A204.1 (cell line): Measurements from ENCODE around the gene MMP15.
"Not testable (repeated sequence)": the region's sequence is repeated elsewhere in the genome, so short reads cannot be mapped to it uniquely, and the experiment has no call there.

Experiments used
- FAIRE-seq: peaks from 2 replicates; lab custom pipeline; 2012; peaks lifted over from hg19 to GRCh38; lab: Jason Lieb, UNC

The MMP15 gene

DNA sequence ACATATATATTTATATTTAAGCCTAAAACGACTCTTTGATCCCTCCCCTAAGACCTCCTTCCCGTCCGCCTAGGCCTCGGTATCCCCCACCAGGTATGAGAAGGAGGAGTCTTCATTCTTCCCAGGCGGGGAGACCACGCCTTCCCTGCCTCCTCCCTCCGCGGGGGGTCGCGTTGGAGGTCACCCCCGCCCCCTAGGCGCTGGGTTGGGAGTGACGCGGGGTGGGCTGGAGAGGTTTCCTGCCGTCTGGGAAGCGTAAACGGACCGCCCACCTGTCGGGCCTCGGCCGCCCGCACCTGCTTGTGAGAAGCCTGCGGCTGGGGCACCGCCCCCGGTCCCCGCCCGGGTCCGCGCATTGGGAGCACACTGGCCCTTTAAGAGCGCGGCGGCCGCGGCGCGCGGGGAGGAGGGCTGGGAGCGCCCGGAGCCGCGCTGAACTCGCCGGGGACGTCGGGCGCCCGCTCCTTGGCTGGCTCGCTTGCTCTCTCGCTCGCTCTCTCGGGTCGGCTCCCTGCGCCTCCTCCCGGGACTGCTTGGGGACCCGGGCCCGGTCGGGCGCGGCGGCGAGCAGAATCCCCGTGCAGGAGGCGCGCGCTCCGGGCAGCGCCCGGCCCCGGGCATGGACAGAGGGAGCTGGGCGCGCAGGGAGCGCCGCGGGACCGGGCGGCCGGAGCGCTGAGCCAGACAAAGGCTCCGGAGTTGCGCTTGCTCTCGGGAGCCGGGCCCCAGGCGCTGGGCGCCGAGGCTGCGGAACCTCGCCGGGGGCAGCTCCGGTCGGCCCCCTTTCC, at the start of gene MMP15:
Gene MMP15 (plus strand): TSS at position 404 of the 788 bp plus-strand sequence. CDS start 597 bp downstream, outside the sequence.
- FAIRE-seq, result no peak

GRCh38 chr16:57976331-57976796, 49.2 kb upstream of the MMP15 start:
- FAIRE-seq, result no peak

- FAIRE-seq, result no peak
Measured at GRCh38 chr16:57977418-57978069, 48.0 kb upstream of the MMP15 start.

DNA sequence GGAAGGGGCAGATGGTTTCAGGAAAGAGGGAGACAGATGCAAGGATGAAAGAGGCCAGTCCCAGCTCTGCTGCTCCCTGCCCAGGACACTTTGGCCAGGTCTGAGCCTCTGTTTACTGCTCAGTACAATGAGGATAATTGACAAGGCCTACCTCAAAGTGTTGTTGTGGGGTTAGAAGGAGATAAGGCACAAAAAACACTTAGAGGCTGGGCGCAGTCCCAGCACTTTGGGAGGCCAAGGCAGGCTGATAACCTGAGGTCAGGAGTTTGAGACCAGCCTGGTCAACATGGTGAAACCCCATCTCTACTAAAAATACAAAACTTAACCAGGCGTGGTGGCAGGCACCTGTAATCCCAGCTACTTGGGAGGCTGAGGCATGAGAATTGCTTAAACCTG, 47.5 kb upstream of the MMP15 start:
- not testable (repeated sequence) for FAIRE-seq

- no peak for FAIRE-seq
Measured at GRCh38 chr16:57979006-57979585, 46.5 kb upstream of the MMP15 start.

GRCh38 chr16:57981636-57982035, 43.9 kb upstream of the MMP15 start:
- FAIRE-seq, result no peak

DNA sequence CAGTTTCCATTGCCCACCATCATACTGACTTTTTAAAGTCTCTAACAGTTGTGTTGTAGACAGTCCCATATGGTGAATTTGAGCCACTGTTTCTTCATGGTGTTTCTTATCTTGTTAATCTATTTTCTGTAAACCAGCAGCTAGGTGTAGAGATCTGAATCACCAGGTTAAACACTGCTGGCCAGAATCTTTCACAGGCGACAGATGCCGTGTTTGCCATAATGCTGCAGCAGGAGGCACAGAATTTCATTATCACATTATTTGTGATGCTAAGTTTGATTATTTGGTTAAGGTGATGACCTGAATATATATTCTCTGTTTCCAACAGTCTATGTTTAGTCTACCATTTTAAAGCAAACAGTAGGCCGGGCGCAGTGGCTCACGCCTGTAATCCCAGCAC, 43.2 kb upstream of the MMP15 start:
- no peak for FAIRE-seq

DNA sequence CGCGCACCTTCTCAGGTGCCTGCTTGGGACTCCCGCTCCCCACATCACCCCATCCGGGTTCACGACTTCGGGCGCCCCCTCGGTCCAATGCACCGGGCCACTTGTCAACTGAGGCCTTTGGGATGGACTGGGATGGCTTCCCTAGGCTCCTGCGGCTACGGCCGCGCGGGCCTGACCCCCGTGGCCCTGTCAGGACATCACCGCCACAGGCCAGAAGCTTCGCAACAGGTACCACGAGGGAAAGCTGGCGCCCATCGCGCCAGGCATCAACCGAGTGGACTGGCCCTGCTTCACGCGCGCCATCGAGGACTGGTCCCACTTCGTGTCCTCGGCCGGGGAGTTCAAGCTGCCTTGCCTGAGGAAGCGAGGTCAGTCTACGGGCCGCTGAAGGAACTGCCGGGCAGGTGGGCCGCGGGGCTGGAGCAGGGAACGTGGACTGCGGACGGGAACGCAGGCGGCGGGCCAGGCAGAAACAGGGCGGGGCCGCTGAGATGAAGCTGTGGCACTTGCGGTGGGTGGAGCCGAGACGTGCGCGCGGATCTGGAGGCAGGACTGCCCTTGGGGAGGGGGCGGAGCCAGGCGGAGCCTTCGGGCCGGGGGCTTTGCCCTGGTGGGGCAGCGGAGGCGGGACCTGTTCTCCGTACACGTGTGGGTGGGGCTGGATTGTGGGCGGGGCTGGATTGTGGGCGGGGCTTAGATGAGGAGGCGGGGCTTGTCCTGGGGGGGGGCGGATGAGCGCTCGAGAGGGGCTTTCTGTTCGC, 40.9 kb upstream of the MMP15 start:
- FAIRE-seq, result no peak

DNA sequence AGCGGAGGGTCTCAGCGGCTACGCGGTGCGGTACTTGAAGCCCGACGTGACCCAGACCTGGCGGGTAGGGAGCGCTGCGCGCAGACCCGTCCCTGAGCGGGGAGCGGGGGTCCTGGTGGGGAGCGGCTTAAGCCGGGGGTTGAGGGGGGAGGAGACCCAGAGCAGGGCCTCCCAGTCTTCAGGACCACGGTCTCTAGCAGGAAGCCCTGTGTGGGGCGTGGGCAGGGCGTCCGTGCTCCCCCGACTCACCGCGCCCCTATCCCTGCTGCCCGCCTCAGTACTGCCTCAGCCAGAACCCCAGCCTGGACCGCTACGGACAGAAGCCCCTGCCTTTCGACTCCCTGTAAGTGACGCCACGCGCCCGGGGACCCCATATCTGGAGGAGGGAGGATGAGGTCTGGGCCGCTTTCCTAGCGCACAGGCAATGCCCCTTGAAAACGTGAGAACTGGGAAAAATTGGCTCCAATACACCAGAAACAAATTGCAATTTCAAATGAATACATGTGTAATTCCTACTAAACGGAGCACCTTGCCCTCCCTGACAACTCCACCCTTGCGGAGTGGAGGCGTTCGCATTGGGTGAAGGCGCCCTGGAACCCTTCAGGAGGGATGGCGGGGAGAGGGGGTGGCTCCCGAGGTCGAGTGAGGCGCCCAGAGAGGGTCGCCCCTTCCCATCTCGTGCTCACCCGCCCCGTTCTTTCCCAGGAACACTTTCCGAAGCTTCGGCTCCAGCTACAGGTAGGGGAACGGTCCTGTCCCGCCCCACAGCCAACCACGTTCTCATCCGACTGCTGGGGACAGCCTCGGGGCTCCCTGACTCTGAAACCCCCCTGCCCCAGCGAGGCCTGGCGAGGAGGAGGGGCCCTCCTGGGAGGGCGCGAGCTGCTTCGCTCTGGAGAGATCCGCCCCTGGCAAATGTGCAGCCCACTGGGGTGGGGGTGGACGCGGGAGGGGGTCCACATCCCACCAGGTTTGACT, 40.1 kb upstream of the MMP15 start:
- no peak for FAIRE-seq

DNA sequence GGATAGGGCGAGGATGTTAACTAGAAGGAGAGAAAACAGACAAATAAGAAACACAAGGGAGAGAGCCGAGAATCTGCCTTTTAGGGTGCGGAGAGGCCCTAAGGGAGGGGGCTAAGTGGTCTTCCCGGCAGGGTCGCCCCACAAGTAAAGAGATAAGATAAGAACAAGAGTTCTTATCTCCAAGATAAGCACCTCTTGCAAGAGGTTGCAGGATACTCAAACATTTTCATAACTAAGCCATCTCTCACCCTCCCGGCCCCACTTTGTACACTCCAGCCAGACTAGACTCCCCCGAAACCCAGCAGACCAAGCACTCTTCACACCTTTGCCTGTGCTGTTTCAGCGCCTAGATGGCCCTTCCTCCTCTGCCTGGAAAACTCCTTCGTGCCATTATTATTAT, 39.4 kb upstream of the MMP15 start:
- FAIRE-seq, result no peak

GRCh38 chr16:57987441-57988177, 37.9 kb upstream of the MMP15 start:
- no peak for FAIRE-seq

GRCh38 chr16:57988929-57989328, 36.6 kb upstream of the MMP15 start:
- no peak for FAIRE-seq

GRCh38 chr16:57991551-57992059, 33.9 kb upstream of the MMP15 start:
- no peak for FAIRE-seq

GRCh38 chr16:57992084-57992483, 33.5 kb upstream of the MMP15 start:
- no peak for FAIRE-seq

DNA sequence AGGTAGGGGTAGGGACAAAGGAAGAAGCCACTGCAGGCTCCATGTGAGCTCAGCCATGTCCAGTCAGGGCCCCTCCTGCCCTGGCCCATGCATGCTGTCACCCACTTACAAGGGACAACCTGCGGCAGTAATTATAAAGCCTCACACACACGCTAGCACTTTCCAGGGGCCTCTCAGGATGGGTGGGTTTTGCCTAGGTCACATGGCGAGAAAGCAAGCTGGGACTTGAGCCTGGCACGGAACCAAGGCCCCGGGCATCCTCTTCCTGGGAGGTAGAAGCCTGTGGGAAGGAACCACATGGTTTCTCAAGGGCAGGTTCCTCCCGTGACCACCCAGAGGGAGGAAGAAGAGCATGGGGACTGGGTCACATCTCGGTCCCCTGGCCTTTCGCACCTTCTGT, 32.1 kb upstream of the MMP15 start:
- FAIRE-seq, result no peak

DNA sequence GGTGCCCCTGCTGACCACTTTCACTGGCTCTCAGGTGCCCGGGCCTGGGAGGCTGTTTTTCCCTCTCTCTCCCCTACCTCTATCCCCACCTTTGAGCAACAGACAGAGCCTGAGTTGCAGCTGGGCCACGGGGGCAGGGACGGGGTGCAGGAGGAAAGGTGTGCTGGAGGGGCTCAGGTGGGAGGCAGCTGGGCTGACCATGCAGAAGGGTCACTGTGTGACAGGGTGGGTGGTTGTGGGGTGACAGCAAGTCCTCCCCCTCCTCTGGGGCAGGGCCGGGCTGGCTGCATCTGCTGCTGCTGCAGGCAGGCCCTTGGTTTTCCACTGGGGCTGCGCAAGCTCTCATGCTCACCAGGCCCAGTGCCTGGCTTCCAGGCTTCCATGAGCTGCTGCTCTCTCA, 31.7 kb upstream of the MMP15 start:
- FAIRE-seq, result no peak

DNA sequence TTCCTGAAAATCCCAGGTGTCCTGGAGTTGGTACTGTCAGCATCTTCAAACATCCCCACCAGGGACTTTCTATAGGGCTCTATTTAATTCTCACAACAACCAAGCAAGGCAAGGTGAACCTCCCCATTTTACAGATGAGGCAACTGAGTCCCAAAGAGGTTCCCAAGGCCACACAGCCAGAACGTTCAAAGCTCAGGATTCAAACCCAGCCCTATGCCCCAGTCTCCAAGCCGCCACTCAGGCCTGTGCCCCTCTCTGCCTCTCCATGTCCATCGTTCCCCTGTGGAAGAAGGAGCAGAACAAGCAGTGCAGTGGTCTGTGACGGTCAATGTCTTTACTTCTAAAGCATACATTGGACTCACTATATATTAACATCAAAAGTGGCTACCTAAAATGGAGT, 31.2 kb upstream of the MMP15 start:
- no peak for FAIRE-seq

DNA sequence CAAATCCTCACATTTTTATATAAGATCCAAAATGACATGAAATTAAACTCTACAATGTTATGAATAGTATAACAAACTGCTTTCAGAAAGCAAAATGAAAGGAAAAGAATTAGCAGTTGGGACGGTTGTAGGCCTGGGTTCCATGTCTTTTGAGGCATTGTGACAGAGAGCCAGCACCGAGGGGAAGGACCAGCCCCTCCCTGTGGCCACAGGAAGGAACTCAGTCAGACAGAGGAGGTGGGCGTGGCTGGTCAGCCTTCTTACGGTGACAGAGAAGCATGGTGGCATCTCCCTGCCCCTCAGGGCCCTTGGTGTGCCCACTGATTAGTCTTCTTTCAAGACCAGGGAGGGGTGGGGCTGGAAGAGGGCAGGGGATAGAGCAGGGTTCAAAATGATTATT, 30.8 kb upstream of the MMP15 start:
- no peak for FAIRE-seq

DNA sequence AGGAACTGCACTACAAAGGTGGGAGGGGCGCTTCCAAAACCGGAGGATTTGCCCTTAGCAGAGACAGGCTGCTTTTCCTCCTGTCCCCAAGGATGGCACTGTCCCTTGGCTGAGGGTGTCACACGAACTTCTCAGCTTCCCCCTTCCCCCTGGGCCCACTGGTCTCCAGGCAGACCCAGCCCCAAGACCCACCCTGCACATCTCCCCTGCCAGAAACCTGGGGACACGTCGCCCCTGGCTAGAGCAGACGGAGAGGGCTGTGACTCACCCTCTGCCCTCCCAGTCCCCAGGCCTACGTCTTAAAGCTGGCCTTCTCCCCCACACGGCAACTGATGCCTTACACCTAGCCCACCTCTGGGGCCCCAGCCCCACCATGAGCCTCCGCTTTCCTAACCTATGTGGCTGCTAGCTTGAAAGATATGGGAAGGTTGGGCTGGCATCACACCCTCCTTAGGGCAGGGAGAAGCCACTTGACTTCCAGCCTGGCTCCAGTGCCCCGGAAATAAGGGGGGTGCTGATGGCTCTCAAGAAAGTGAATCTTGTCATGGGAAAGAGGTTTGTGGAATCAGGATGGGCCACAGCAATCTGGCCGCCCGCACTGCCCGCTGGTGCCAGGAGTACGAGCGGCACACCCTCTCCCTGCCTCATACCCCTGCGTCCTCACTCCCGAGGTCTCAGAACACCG, 29.7 kb upstream of the MMP15 start:
- no peak for FAIRE-seq
